ENCODE results near the gene KNSTRN. TPM values are rescaled to one million over a fixed set of nuclear protein-coding genes. Genes with fewer than 3 reads are reported as not detected.

The KNSTRN gene
- total and polyA plus RNA-seq, 2 donors (not counting 1 experiment from before 2014, with no cell fraction given): 22.5 to 30.9 TPM

Other genes starting within 250 kb of the KNSTRN start
- gene BUB1B, start 221.7 kb upstream of the KNSTRN start, total RNA-seq: 2.1 and 5.4 TPM in 2 replicates
- 6.9 and 23.9 TPM in 2 replicates for gene BUB1B, start 221.7 kb upstream of the KNSTRN start, polyA plus RNA-seq
- under 0.01 TPM in 1 of 2 replicates, not detected in the other for gene PAK6, start 143.7 kb upstream of the KNSTRN start, total RNA-seq
- gene PAK6, start 143.7 kb upstream of the KNSTRN start, polyA plus RNA-seq: 0.03 and 0.05 TPM in 2 replicates
- not detected in 2 replicates for gene ANKRD63, start 99.7 kb upstream of the KNSTRN start, total RNA-seq
- not detected in 2 replicates for gene ANKRD63, start 99.7 kb upstream of the KNSTRN start, polyA plus RNA-seq
- gene PLCB2, start 74.8 kb upstream of the KNSTRN start, total RNA-seq: under 0.01 TPM in 2 replicates
- 0.33 and 0.40 TPM in 2 replicates for gene PLCB2, start 74.8 kb upstream of the KNSTRN start, polyA plus RNA-seq
- gene INAFM2, start 59.0 kb upstream of the KNSTRN start, total RNA-seq: 8.9 and 9.2 TPM in 2 replicates
- 8.2 and 11.0 TPM in 2 replicates for gene INAFM2, start 59.0 kb upstream of the KNSTRN start, polyA plus RNA-seq
- gene CCDC9B, start 41.8 kb upstream of the KNSTRN start, total RNA-seq: 14.4 and 38.0 TPM in 2 replicates
- gene CCDC9B, start 41.8 kb upstream of the KNSTRN start, polyA plus RNA-seq: 1.7 and 2.0 TPM in 2 replicates
- not detected in 2 replicates for gene PHGR1, start 31.7 kb upstream of the KNSTRN start, total RNA-seq
- gene PHGR1, start 31.7 kb upstream of the KNSTRN start, polyA plus RNA-seq: not detected in 2 replicates
- gene DISP2, start 24.5 kb upstream of the KNSTRN start, total RNA-seq: under 0.01 and 0.26 TPM in 2 replicates
- 0.11 and 0.43 TPM in 2 replicates for gene DISP2, start 24.5 kb upstream of the KNSTRN start, polyA plus RNA-seq
- 40.1 and 61.8 TPM in 2 replicates for gene IVD, start 23.1 kb downstream of the KNSTRN start, total RNA-seq
- 37.9 and 43.0 TPM in 2 replicates for gene IVD, start 23.1 kb downstream of the KNSTRN start, polyA plus RNA-seq
- 4.4 and 5.6 TPM in 2 replicates for gene BAHD1, start 58.2 kb downstream of the KNSTRN start, total RNA-seq
- 3.3 and 4.7 TPM in 2 replicates for gene BAHD1, start 58.2 kb downstream of the KNSTRN start, polyA plus RNA-seq
- gene CHST14, start 88.3 kb downstream of the KNSTRN start, total RNA-seq: 6.7 and 7.4 TPM in 2 replicates
- gene CHST14, start 88.3 kb downstream of the KNSTRN start, polyA plus RNA-seq: 18.1 and 18.8 TPM in 2 replicates
- 14.4 and 14.5 TPM in 2 replicates for gene CCDC32, start 182.3 kb downstream of the KNSTRN start, total RNA-seq
- 15.6 and 20.7 TPM in 2 replicates for gene CCDC32, start 182.3 kb downstream of the KNSTRN start, polyA plus RNA-seq
- 11.6 and 13.1 TPM in 2 replicates for gene RPUSD2, start 186.6 kb downstream of the KNSTRN start, total RNA-seq
- 4.9 and 6.5 TPM in 2 replicates for gene RPUSD2, start 186.6 kb downstream of the KNSTRN start, polyA plus RNA-seq
- gene KNL1, start 211.5 kb downstream of the KNSTRN start, total RNA-seq: 2.1 and 5.0 TPM in 2 replicates
- gene KNL1, start 211.5 kb downstream of the KNSTRN start, polyA plus RNA-seq: 3.9 and 14.5 TPM in 2 replicates